Activated naive CD4-positive, alpha-beta T cell treated with anti-CD3 and anti-CD28 coated beads, Interleukin-2, amount 50 U/mL, for 24 hours (primary cell): ENCODE measurements around the gene LEMD2.

Experiments
- H3K27ac Mint-ChIP-seq: one replicate; pipeline ENCODE4 v1.8.0; 2021; ENCODE audit warnings: mild to moderate bottlenecking, mixed read lengths
- H3K27me3 Mint-ChIP-seq: one replicate; pipeline ENCODE4 v1.8.0; 2021; ENCODE audit warnings: mixed read lengths
- H3K36me3 Mint-ChIP-seq: one replicate; pipeline ENCODE4 v1.8.0; 2021; ENCODE audit warnings: mixed read lengths
- H3K4me1 Mint-ChIP-seq: one replicate; pipeline ENCODE4 v1.8.0; 2021; ENCODE audit warnings: mixed read lengths
- H3K4me3 Mint-ChIP-seq: one replicate; pipeline ENCODE4 v1.8.0; 2021; ENCODE audit warnings: mild to moderate bottlenecking, mixed read lengths
- H3K9me3 Mint-ChIP-seq: one replicate; pipeline ENCODE4 v1.8.0; 2021; ENCODE audit warnings: mixed read lengths

Gene LEMD2

DNA sequence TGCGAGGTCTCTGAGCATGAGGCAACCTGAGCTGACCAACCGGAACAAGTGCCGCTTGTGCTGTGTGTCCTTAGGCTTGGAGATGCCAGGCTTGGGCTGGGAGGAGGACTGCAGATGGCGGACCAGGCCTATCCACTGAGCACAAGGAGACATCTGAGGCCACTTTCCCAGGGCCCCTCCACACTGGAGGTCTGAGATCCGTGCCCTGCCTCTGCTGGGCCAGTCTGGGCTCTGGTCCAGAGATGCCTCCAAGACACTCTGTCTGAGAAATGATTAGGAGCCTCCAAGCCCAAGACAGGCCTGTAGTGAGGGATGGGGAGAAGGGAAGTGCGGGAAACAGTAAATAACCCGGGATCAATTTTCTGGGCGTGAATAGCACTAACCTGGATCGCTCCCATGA is 17.9 kb upstream of the LEMD2 start:
- H3K27ac Mint-ChIP-seq: no peak overlapping the region
- H3K4me1 Mint-ChIP-seq: peaks cover 17% of the 10 kb centered on the region
- H3K27me3 Mint-ChIP-seq: peaks cover 18% of the 10 kb centered on the region
- H3K4me3 Mint-ChIP-seq: peak overlapping the region; percentile 11
- H3K36me3 Mint-ChIP-seq: no peaks in the 10 kb centered on the region
- no peaks in the 10 kb centered on the region for H3K9me3 Mint-ChIP-seq

DNA sequence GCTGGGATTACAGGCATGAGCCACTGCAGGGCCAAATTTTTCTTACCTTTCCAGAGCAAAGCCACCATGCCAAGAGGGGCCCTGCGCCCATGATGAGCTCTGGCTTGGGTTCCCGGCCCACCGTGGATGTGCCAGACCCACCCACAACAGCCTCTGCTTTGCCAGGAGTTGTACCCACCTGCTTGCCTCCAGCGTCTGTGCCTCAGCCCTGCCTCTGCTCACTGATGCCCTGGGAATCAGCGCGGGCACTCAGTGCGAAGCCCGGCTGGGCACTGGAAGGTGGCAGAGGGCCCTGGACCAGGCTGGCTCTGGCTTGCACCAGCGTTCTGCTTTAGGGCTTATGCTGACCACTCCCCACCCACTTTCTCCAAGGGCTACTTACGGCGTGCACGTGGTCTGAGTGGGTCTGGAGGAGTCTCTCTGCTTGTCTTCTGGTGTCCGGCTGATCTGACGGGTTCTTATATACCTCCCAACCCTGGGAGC is 14.7 kb upstream of the LEMD2 start, which contains the start of gene MLN:
Gene MLN, minus strand, starts transcription at position 433 of the 483 bp plus-strand sequence. CDS start 2,840 bp downstream, outside the sequence.
- H3K4me1 Mint-ChIP-seq: peaks cover 17% of the 10 kb centered on the region
- H3K9me3 Mint-ChIP-seq: no peaks in the 10 kb centered on the region
- no peak within 1 kb of the TSS for H3K4me3 Mint-ChIP-seq
- no peaks in the 10 kb centered on the region for H3K36me3 Mint-ChIP-seq
- peaks cover 2% of the 10 kb centered on the region for H3K27me3 Mint-ChIP-seq
- H3K27ac Mint-ChIP-seq: no peak within 1 kb of the TSS

DNA sequence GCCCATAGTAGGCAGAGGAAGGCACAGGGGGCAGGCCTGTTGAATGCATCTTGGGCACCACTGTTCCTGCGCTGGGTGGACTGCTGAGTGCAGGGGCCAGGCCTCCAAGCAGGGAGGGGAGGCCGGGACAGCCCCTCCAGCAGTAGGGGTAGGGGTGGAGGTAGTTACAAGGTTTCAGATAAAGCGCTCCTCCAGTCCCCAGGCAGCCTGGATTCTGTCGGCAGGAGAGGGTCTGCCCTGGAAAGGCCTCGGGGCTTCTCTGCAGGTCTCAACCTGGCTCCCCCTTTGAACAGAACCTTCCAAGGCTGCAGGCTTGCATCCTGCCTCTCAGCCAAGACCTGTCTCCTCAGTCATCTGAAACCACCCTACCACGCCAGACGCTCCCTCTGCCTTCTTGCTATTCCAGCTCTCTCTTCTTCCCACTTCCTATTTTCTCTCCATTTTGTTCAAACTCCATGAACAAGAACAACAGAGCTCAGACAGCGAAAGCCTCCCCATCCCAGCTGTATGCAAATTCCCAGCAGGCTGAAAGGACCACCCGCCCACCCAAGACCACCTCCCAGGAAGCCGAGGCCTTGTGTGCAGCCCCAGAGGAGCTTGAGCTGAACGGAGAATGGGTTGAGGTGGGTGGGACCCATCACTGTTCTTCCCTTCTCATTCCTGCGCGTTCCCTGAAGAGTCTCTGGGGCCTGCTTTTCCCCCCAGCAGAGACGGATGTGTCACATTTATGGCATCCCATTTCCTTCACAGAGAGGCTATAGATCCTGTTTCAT is 13.4 kb upstream of the LEMD2 start:
- H3K27ac Mint-ChIP-seq: no peak overlapping the region
- no peaks in the 10 kb centered on the region for H3K27me3 Mint-ChIP-seq
- H3K36me3 Mint-ChIP-seq: no peaks in the 10 kb centered on the region
- H3K9me3 Mint-ChIP-seq: no peaks in the 10 kb centered on the region
- peaks cover 5% of the 10 kb centered on the region for H3K4me1 Mint-ChIP-seq
- no peak overlapping the region for H3K4me3 Mint-ChIP-seq

DNA sequence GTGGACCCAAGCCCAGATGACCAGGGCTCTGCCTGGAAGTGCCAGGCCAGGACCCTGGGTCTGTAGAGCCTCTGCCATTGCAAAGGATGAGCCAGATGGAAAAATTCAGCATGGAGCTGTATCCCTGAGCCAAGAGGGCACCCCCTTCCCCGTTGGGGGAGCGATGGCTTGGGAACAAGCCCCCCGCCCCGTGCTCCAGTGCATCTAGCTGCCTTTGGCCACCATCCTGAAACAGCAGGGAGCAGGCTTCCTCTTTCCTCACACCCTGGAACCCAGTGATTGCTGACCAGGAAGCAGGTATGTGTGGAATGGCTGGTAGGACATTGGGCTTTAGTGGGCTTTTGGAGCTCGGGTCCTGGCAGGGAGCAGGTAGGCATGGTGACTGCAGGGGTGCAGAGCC is 12.7 kb upstream of the LEMD2 start:
- Mint-ChIP-seq H3K27me3 (no peaks in the 10 kb centered on the region), H3K27ac (no peak overlapping the region), H3K36me3 (no peaks in the 10 kb centered on the region), H3K4me3 (no peak overlapping the region), H3K4me1 (no peaks in the 10 kb centered on the region), H3K9me3 (no peaks in the 10 kb centered on the region)

DNA sequence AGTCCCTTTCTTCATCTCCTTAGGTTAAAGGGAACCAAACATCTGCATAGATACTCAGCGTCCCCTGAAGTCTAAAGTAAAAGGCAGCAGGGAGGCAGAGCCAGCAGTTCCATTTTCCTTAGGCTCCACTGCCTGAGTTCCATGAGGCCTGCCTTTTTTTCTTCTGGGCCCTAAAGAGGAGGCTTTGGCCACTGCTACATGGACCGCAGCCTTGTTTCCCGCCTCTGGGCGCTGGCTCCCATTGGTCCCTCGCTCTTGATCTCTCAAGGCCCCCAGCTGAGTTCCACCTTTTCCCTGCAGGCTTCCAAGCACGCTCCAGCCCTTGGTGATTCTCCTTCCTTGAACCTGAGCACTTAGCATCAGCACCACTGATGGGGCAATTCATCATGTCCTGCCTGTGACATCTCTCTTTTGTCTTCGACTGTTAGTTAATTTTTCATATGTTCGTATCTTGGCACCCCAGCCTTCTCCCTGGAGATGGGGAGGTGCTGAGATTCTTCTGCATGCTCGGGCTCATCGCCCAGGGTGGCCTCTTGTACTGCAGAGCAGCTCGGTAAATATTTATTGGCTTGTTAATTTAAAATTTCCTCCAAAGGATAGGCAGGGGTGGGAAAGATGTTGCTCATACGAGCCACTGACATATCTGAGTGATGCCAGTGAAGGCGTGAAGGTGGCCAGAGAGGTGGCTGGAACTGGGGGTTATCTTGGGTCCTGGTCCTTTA is 11.5 kb upstream of the LEMD2 start:
- Mint-ChIP-seq H3K4me3 (no peak overlapping the region), H3K36me3 (no peaks in the 10 kb centered on the region), H3K4me1 (no peaks in the 10 kb centered on the region), H3K27ac (no peak overlapping the region), H3K9me3 (no peaks in the 10 kb centered on the region), H3K27me3 (no peaks in the 10 kb centered on the region)

DNA sequence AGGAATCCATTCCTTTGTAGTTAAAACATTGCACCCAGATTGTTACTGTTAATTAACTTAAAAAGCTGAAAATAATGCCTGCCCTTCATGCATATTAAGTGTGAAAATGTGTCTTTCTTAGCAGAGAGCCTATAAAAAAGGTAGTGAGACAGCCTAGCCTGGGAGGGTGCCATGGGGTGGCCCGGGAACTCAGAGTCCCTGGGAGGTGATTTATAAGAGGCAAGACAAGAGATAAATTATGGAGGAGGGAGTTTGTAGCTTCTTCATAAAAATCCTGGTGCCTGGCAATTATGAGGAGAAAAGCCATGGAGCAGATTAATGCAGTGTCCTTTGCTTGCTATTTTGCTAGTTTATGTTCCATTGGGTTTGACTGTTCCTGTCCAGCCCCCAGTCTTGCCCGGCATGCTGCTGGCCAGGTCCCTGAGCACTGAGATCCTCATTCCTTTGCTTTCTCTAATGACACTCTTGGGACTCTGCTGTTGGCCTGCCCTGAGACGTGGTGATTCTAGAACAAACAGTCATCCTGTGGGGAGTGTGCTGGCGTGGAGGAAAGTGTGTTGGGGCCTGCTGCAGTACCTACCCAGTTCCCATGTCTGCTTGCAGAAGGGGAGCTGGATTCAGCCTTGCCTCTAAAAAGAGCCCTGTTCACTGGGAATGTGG is 10.7 kb upstream of the LEMD2 start:
- Mint-ChIP-seq H3K27me3 (no peaks in the 10 kb centered on the region), H3K4me1 (no peaks in the 10 kb centered on the region), H3K27ac (no peak overlapping the region), H3K36me3 (no peaks in the 10 kb centered on the region), H3K4me3 (no peak overlapping the region), H3K9me3 (no peaks in the 10 kb centered on the region)

DNA sequence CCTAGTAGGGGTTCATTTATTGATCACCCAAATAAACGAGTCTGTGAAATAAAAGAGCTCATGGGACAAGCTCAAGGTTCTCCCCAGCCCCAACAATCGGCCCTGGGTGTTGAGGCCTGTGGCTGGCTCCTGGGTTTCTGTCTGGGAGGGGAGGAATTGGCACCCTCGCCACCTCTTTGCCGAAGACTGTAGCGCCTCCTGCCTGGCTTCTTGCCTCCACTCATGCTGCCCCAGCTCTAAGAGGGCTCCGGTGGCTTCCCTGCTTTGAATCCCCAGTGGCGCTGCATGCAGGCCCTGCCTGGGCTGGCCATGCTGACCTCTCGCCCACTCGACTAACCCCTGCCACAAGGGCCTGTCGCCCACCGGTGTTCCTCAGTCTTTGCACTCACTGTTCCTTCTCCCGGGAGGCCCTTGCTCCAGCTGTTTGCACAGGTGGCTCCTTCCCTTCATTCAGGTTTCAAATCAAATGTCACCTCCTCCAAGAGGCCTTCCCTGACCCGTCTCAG is 9.5 kb upstream of the LEMD2 start:
- H3K27me3 Mint-ChIP-seq: no peaks in the 10 kb centered on the region
- no peak overlapping the region for H3K4me3 Mint-ChIP-seq
- no peaks in the 10 kb centered on the region for H3K4me1 Mint-ChIP-seq
- H3K9me3 Mint-ChIP-seq: no peaks in the 10 kb centered on the region
- no peaks in the 10 kb centered on the region for H3K36me3 Mint-ChIP-seq
- no peak overlapping the region for H3K27ac Mint-ChIP-seq

DNA sequence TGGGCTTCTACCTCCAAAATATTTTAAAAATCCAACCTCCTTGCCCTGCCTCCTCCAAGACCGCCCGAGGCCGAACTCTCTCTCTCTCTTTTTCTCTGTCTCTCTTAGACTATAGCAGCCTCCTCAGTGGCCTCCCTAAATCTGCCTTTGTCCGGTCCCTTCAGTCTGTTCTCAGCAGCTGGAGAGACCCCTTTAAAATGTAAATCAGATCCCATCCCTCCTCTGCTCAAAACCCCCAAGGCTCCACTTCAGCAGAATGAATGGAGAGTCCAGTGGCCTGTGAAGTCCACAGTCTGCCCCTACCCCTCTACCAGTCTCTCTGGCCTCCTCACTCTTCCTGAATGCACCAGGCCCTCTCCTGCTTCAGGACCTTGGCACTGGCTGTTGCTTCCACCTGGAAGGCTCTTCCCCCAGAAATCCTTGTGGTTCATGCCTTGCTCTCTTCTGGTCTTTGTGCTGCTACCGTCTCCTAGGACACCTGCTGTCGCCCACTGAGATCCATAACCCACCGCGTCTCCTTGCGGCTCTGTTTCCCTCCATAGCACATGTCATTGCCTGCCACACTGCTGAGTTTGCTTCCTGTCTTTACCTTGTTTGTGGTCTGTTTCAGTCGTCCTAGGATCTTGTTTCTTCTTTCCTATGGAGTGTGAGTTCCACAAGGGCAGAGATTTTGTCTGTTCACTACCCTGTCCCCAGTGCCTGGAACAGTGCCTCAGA is 8.9 kb upstream of the LEMD2 start:
- Mint-ChIP-seq H3K4me3 (no peak overlapping the region), H3K9me3 (no peaks in the 10 kb centered on the region), H3K36me3 (no peaks in the 10 kb centered on the region), H3K4me1 (no peaks in the 10 kb centered on the region), H3K27me3 (no peaks in the 10 kb centered on the region), H3K27ac (no peak overlapping the region)

DNA sequence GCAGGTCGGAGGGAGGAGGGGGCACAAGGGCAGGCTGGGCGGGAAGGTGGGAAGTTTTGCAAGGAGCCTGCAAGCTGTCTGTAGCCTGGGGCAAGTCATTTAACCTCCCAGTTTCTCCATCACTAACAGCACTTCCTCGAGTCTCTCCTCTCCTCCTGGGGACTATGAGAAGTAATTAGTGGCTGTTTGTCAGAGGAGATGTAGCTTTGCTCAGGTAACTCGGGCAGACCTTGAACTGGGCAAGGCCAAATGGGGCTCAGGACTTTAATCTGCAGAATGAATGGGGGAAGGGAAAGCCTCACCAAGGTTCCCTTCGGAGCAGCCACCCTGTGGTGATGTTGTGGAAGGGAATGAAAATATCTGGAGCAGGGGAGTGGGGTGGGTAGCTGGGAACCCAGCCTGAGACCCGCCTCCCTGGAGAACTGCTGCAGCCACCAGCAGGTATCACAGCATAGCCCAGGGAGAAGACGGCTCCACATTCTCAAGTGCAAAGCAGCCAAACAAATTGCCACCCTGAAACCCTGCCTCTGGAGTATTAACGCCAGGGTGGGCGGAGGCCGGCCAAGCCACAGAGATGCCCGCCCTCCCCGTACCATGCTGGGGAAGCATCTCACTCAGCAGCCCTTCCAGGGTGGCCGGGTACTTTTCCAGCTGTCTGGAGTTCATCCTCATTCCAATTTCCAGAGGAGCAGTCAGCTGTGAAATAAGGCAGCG is 6.1 kb upstream of the LEMD2 start:
- H3K4me3 Mint-ChIP-seq: no peak overlapping the region
- H3K9me3 Mint-ChIP-seq: no peaks in the 10 kb centered on the region
- H3K4me1 Mint-ChIP-seq: no peaks in the 10 kb centered on the region
- H3K36me3 Mint-ChIP-seq: no peaks in the 10 kb centered on the region
- H3K27me3 Mint-ChIP-seq: no peaks in the 10 kb centered on the region
- H3K27ac Mint-ChIP-seq: no peak overlapping the region

DNA sequence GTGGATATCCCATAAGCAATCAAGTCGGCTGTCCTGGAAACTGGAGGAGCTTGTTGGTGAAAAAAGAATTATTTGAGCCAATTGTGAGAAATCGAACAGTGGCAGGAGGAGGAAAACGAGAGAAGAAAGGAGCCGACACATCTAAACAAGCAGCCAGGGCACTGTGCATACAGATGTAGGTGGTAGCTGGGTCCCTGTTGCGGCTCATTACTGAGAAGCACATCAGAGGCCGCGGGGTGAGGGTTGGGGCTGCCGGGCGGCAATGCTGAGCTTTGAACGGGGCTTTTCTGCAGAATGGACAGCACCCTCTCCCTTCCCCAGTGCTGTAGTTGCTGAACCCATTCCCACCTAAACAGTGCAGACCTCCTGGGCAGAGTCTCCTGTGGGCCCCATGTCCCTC is 4.1 kb upstream of the LEMD2 start:
- Mint-ChIP-seq H3K27ac (no peak overlapping the region), H3K27me3 (no peaks in the 10 kb centered on the region), H3K36me3 (no peaks in the 10 kb centered on the region), H3K4me3 (no peak overlapping the region), H3K9me3 (no peaks in the 10 kb centered on the region), H3K4me1 (peaks cover 11% of the 10 kb centered on the region)

DNA sequence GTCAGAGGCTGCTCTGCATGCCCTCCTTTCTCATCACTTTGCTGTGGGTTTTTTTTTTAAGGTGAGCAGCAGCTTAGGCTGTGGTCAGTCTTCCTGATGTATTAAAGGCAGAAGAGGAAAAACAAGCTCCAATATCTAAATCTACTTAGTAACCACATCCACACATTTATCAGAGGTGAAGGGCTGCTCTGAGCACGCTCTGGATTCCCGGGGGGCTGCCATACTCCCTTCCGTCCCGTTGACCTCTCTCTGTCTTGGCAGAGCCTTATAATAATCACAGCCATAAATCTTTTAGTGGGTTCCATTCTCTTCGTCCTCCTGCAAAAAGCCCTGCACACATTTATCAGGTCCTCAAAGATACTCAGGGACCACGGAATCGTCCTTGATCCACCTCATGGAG is 2.7 kb upstream of the LEMD2 start:
- Mint-ChIP-seq H3K4me3 (no peak overlapping the region), H3K27me3 (no peaks in the 10 kb centered on the region), H3K27ac (no peak overlapping the region), H3K4me1 (peaks cover 25% of the 10 kb centered on the region), H3K36me3 (no peaks in the 10 kb centered on the region), H3K9me3 (no peaks in the 10 kb centered on the region)

DNA sequence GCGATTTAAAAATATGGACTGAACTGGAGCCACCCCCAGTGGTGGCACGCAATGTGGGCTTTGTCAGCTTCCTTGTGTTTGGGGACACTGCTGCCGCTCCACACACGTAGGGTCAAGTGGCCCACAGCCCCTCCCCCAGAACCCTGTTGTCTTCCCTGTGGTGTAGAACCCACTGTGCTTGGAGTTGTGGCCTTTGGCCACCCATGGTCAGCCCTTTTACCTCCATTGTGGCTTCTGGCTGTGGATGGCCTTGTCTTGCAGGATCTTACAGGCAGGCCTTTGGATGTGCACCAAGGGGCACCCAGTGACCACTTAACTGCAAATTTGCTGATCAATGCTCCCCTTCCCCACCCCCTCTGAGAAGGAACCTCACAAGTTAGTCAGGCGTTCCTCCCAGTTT is 2.0 kb upstream of the LEMD2 start:
- no peaks in the 10 kb centered on the region for H3K27me3 Mint-ChIP-seq
- no peak overlapping the region for H3K4me3 Mint-ChIP-seq
- no peak overlapping the region for H3K27ac Mint-ChIP-seq
- H3K9me3 Mint-ChIP-seq: no peaks in the 10 kb centered on the region
- peaks cover 32% of the 10 kb centered on the region for H3K4me1 Mint-ChIP-seq
- H3K36me3 Mint-ChIP-seq: no peaks in the 10 kb centered on the region

DNA sequence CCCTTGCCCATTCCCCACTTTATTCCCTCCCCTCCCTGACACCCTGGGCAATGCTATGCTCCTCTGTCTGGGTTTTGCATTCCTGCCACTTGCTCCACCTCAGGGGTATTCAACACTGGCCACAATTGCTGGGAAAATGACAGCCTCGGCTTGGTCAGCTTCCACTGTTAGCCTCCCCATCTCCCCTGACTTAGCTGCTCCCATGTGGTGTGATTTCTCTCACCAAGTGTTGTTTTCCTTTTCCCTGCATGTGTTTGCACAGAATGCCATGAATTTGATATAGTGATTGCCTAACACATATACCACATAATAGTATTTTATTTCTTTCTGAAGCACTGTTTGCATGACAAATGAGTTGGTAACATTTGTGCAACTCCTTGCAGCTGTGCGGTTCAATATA is 1.4 kb upstream of the LEMD2 start:
- Mint-ChIP-seq H3K36me3 (no peaks in the 10 kb centered on the region), H3K4me3 (peak overlapping the region; percentile 11), H3K9me3 (no peaks in the 10 kb centered on the region), H3K4me1 (peaks cover 38% of the 10 kb centered on the region), H3K27me3 (no peaks in the 10 kb centered on the region), H3K27ac (no peak overlapping the region)

DNA sequence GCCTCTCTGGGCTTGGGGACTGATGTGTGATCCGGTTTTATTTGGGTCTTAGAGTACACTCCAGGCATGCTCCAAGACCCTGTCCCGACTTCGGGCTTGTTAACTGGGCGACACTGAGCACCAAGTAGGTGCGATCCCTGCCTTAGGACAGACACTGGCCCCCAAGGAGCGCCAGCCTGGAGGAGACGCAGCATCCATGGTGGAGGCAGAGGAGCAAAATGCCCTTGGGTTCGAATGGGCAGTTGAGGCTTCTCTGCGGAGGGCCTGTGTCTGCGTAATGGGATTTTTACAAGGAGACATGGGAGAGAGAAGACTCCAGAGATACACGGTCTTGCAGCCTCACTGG is 593 bp upstream of the LEMD2 start:
- Mint-ChIP-seq H3K27ac (peak overlapping the region; percentile 89), H3K4me1 (peaks cover 46% of the 10 kb centered on the region), H3K36me3 (peaks cover 5% of the 10 kb centered on the region), H3K9me3 (no peaks in the 10 kb centered on the region), H3K4me3 (peak overlapping the region; percentile 84), H3K27me3 (no peaks in the 10 kb centered on the region)
